ENCODE data around the gene SPANXN2. TPM values are rescaled to one million over a fixed set of nuclear protein-coding genes. Genes with fewer than 3 reads are reported as not detected.

Gene SPANXN2
- total RNA-seq, 1 experiment from 2014 or later, result not detected

- TF ChIP-seq ZNF274 (IDR thresholded peaks at IDR 0.05; ENCODE audit: low read depth, low read length) (no peak), MAX (IDR thresholded peaks at IDR 0.05) (no peak), ZFX (IDR thresholded peaks at IDR 0.05) (no peak), ZBTB33 (IDR thresholded peaks at IDR 0.05; ENCODE audit: extremely low read depth, insufficient replicate concordance, low read length) (no peak)
Measured at GRCh38 chrX:143683486-143683885, 37.1 kb downstream of the SPANXN2 start (continued).

- H3K79me2 ChIP-seq (ENCODE audit: insufficient read depth, low read length), result no peaks in the 10 kb centered on the region
- no peak overlapping the region for H3K4me2 ChIP-seq (ENCODE audit: low read length)
- H3K36me3 ChIP-seq (ENCODE audit: control insufficient read depth in 1 of 2, insufficient read depth in 2 of 2, low read length in 2 of 2), result no peaks in the 10 kb centered on the region
- no peaks in the 10 kb centered on the region for H4K20me1 ChIP-seq (ENCODE audit: insufficient read depth)
- H3K9ac ChIP-seq (ENCODE audit: low read length), result no peak overlapping the region
- no peak overlapping the region for H3K4me3 ChIP-seq (replicated peaks in 1 of 2; ENCODE audit: low read depth in 1 of 2, low read length in 2 of 2)
- no peaks in the 10 kb centered on the region for H3K9me3 ChIP-seq (ENCODE audit: control insufficient read depth in 1 of 2, insufficient read depth in 1 of 2, low read depth in 1 of 2, low read length in 2 of 2)
- TF ChIP-seq ATF3 (IDR thresholded peaks at IDR 0.05), result no peak
- TF ChIP-seq MAX (IDR thresholded peaks at IDR 0.05), result no peak
- no peak for TF ChIP-seq CBX3 (IDR thresholded peaks at IDR 0.05; ENCODE audit: low read depth)
- no peak for TF ChIP-seq CTCF (IDR thresholded peaks at IDR 0.05 in 2 of 3, conservative IDR thresholded peaks at IDR 0.05 in 1 of 3; ENCODE audit: borderline replicate concordance in 1 of 3, insufficient read depth in 1 of 3, low read depth in 2 of 3, low read length in 2 of 3)
- no peak for TF ChIP-seq ELF1 (IDR thresholded peaks at IDR 0.05; ENCODE audit: borderline replicate concordance, low read depth)
- no peak for TF ChIP-seq ZFX (IDR thresholded peaks at IDR 0.05)
- no peak for TF ChIP-seq CEBPB (IDR thresholded peaks at IDR 0.05; ENCODE audit: low read depth)
- TF ChIP-seq EGR1 (IDR thresholded peaks at IDR 0.05; ENCODE audit: low read depth), result no peak
- no peak for TF ChIP-seq REST (IDR thresholded peaks at IDR 0.05; ENCODE audit: low read depth)
- TF ChIP-seq EZH2 (IDR thresholded peaks at IDR 0.05), result no peak
- TF ChIP-seq SRF (IDR thresholded peaks at IDR 0.05; ENCODE audit: low read depth), result no peak
- no peak for TF ChIP-seq POLR2AphosphoS5 (IDR thresholded peaks at IDR 0.05; ENCODE audit: low read depth, low read length)
- no peak for TF ChIP-seq TCF7L2 (IDR thresholded peaks at IDR 0.05; ENCODE audit: borderline replicate concordance, extremely low read depth, insufficient read depth, insufficient read length)
- no peak for TF ChIP-seq ZNF274 (IDR thresholded peaks at IDR 0.05; ENCODE audit: low read depth, low read length)
- no peak for TF ChIP-seq POLR2A (IDR thresholded peaks at IDR 0.05; ENCODE audit: borderline replicate concordance, extremely low read depth, insufficient read depth, insufficient read length)
- intact Hi-C loops (cut with micrococcal nuclease), result no loop called here
- H3K4me1 ChIP-seq (ENCODE audit: control insufficient read depth in 1 of 2, insufficient read depth in 2 of 2, low read length in 2 of 2), result no peaks in the 10 kb centered on the region
- H3K27ac ChIP-seq (ENCODE audit: low read depth, low read length), result no peak overlapping the region
- ChIA-PET CTCF (no interaction called here), RAD21 (ENCODE audit: low non-redundant PET in 1 of 2, low total read pairs in 2 of 2, uncharacterized antibody in 2 of 2, unreplicated experiment in 2 of 2) (no interaction called here), POLR2A (no interaction called here)
- ATAC-seq (no peak), DNase-seq (ENCODE audit: low read depth, low spot score) (no peak)
- BruUV-seq (replicated peaks), result no TSS peak
- no peaks in the 10 kb centered on the region for H3K27me3 ChIP-seq (ENCODE audit: insufficient read depth, low read length)
- H2AFZ ChIP-seq (ENCODE audit: low read depth, low read length, poor library complexity, severe bottlenecking), result no peak overlapping the region
- no peaks in the 10 kb centered on the region for H3K9me2 ChIP-seq (ENCODE audit: insufficient read depth)
Measured at GRCh38 chrX:143674926-143675325, 45.6 kb downstream of the SPANXN2 start.
